GM21515 (cell line): ENCODE data around the gene PAQR7.

Source experiments
- ATAC-seq: cut with Tn5 transposase; IDR thresholded peaks from one replicate; pipeline ENCODE4 v1.9.1; 2021; ENCODE audit not compliant: unreplicated experiment

The PAQR7 gene, protein sequence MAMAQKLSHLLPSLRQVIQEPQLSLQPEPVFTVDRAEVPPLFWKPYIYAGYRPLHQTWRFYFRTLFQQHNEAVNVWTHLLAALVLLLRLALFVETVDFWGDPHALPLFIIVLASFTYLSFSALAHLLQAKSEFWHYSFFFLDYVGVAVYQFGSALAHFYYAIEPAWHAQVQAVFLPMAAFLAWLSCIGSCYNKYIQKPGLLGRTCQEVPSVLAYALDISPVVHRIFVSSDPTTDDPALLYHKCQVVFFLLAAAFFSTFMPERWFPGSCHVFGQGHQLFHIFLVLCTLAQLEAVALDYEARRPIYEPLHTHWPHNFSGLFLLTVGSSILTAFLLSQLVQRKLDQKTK

DNA sequence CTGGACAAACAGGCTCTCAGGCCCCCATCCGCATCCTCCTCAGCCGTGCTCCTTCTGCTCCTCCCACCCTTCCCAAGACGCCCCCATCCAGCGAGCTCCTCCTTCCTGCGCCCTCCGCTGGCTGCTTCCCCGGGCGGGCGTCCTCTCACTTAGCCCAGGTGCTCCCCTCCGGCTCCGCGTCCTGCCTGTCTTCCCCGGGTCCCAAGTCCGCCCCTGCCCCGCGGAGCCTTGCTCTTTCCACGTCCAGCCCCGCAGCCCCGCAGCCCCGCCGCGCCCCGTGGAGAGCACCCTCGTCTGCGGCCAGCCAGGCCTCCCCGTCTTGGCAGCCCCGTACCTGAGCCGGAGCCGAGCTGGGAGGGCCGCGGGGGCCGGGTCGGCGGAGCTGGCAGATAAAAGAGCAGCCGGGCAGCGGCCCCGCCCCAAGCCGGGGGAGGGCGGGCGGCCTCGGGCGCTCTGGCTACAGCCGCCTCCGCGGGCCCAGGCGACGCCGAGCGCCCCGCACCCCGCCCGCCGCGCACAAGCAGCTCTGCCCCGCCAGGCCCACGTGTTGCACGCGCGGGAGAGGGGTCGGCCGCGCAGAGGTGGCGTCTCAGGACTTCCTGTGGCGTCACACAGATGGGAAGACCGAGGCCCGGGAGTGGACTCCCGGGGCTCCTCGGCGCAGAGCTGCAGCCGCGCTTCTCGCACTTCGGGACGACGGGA, at the start of gene PAQR7:
TSS of gene PAQR7 (minus strand) at position 555 of the 702 bp plus-strand sequence. CDS start 11,869 bp downstream, outside the sequence.
- ATAC-seq: peak; percentile 48

DNA sequence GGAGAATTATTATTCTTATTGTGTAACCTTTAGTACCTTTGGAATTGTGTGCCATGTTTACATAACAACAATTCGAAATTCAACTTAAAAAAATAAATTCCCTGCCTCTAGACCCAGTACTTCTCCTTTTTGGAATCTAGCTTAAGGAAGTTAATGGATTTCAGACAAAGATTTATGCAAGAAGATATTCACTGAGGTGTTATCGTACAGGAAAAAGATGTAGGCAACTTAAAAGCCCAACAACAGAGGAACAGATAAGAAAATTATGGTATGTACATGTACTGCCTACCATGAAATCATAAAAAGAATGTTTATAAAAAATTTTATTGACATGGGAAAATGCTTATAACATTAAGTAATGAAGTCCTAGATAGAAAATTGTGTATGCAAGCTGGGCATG, 48.9 kb upstream of the PAQR7 start:
- ATAC-seq: no peak

DNA sequence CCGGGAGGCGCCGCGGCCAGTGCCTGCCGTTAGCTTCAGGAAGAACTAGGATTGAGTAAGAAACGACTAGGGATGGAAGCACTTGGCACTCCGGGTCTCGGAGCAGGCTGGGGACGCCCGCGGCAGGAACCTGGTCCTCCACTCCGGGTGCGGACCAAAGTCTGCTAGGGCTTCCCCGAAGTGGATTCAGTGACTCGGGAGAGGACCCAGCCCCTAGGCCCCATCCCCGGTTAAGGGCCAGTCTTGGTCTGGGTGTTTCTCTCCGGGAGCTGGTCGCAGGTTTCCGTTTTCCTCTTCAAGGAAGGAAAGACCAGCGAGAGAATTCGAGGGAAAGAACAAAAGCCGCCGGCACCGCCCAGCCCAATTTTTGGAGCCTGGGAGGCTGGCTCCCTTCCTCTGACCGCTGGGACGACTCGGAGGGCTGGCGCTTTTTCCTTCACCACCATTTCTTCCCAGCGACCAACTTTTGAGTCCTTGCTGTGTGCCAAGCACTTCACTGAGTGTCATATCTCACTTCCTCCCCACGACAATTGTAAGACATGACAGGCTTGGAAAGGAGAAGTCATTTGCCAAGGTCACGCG, 47.6 kb upstream of the PAQR7 start:
- no peak for ATAC-seq

DNA sequence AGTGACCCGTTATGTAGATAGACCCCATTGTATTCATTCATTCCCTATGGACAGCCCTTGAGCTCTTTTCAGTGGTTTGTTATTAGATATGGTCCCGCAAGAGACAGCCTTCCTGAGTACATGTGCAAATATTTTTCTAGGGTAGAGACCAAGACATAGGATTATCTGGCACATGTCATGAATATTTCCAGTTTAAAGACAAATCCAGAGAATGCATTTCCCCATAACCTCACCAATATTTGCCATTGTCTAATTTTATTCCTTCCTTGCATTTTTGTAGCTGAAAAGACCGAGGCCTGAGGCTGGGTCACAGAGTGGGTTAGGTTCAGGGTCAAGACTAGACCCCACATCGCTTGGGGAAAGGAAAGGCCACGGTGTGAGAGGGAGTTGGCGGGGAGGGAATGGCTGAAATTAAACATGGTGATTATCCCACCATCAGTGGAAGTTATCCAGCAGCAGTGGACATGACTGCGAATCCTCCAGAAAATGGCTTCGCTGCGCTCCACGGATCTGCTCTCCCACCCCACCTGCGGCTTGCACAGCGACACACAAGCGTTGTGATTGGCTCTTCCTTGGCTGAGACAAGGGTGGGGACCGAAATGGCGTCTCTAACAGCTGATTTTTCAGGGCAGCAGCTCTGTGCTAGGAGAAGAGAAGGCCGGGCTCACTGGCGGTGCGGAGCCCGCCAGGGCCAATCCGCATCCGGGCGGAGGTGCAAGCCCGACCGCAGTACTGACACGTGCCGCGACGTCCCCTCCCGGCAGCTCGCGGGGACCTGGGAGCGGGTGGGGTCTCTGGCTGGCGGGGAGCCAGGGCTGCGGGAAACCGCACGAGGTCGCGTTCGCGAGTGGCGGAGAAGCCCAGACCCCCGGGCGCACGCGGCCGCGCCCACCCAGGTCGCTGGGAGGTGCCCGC, 46.8 kb upstream of the PAQR7 start:
- no peak for ATAC-seq

DNA sequence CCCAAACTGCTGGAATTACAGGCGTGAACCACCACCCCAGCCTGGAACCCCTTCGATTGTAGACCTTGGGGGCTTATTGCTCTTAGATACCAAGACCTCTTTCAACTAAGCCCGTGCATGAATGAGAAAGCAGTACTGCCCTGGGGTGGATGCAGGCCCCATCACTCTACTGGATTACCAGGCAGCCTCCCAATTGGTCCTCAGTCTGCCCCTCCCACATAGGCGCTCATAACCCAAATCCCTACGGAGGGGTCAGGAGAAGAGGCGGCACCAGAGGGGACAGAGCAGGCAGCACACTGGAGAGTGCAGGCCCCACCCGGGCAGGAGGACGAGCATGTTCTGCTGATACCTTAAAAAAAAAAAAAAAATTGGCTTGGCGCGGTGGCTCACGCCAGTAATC, 43.1 kb upstream of the PAQR7 start:
- ATAC-seq: no peak

DNA sequence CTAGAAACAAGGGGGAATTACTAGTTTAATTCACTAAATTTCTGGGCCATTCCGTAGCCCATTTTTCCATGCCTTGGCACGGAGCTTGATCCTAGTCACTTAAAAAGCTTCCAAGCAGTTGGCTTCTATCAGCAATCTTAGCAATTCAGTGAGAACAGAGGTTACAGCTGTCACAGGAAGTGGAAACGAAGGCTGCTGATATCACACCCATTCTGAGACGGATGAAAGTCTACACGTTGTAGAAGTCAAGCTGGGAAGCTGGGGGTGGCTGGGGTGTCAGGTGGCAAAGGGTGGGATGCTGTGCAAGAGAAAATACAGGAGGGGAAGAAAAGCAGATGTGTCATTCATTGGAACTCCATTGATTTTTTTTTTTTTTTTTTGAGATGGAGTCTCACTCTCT, 42.5 kb upstream of the PAQR7 start:
- no peak for ATAC-seq

DNA sequence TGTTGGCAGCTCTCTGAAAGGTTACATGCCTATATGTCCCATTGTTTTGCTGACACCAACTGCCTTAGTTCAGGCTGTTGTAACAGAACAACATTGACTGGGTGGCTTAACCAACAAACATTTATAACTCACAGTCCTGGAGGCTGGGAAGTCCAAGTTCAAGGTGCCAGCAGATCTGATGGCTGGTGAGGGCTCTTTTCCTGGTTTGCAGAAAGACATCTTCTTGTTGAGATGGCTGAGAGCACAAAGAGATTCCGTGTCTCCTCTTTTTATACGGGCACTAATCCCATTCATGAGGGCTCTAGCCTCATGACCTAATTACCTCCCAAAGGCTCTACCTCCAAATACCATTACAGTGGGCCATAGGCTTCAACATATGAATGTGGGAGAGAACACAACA, 41.0 kb upstream of the PAQR7 start:
- ATAC-seq: no peak

DNA sequence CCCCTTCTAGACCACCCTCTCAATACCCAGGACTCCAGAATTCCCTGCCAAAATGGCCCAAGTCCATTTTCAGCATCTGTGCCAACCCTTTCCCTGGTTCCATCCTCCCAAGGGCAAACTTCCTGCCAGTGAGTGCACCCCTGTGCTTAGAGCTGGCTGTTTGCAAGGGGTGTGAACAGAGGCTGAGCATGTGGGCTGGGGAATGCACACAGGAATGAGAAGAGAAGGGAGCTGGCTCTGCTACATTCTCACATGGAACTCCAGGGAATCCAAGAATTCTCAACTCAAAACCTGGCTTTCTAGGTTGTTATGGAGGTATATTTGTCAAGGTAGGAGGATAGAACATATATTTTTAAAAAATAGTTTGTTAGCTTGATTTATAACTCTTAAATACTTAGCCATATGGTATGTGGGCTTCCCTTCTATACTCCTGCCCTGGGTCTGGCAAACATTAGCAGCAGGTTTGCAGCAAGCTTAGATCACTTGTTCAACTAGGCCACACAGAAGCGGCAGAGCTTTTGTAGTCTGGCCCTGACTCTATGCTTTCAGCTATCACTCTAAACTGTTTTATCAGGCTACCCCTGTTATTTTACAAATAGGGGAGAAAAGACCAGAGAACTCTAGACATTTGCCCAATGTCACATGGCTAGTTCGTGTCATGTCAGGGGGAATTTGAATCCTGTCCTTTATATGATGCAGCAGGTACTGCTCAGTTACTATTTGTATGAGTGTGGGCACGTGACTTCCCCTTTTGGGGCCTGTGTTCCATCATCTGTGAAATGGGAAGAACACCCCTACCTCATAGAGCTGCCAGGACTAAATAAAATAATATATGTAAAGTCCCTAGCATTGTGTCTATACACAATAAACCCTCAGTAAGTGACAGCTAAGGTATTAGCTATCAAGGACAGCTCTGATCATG, 38.8 kb upstream of the PAQR7 start:
- no peak for ATAC-seq

DNA sequence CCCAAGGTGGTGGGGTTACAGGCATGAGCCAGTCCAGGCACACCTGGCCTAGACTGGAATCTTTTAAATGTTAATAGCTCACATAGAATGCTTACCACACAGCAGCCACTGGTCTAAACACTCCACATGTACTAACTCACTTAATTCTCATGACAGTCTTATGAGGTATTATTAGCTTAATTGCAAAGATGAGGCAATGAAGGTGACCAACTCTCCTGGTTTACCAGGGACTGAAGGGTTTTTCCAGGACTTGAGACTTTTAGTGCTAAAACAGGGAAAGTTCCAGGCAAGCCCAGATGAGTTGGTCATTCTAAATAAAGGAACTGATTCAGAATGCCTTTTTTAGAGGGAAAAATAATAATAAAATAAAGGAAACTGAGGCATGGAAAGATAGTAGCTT, 37.7 kb upstream of the PAQR7 start:
- ATAC-seq: no peak

DNA sequence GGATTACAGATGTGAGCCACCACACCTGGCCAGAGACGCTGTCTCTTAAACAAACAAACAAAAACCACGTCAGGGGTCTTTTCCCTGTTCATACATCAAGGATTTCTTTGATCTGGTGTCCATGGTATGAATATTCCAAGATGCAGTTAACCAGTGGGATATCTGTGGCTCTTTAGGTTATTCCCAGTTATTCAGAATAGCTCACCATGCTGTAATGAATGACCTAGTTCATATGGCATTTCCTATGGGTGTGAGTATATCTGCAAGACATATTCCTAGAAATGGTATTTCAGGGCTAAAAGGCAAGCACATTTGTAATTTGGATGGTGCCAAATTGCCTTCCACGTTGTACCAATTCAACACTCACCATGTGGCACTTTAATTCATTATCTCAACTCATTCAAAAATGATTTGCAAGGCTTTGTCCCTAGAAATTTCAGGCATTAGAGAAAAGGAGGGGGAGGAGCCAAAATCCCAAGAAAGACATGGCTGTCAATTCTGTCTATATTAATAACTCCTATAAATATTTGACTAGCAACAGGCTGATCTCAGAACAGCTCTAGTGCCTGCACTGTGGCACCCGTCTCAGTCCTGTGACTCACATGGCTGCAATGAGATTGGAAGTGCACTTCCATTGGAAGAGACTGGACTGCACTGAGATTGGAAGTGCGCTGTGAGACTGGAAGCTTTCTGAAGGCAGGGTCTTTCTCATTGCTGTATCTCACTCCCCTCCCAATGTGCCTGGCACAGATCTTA, 36.7 kb upstream of the PAQR7 start:
- ATAC-seq: no peak

DNA sequence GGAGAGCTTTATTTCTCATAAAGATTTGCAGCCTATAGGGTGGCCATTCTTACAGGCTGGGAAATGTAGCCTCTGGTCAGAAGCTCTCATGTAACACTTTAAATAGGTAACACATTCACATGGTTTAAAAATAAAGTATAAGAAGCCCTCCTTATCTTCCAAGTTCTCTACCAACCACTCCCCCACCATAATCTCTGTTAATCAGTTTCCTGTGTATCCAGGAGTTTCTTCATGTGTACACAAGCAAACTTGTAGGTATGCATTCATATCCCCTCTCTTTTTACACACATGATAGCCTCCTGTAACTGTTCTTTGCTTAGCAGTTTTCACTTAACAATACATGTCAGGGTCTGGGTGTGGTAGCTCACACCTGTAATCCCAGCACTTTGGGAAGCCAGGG, 35.7 kb upstream of the PAQR7 start:
- ATAC-seq: no peak

DNA sequence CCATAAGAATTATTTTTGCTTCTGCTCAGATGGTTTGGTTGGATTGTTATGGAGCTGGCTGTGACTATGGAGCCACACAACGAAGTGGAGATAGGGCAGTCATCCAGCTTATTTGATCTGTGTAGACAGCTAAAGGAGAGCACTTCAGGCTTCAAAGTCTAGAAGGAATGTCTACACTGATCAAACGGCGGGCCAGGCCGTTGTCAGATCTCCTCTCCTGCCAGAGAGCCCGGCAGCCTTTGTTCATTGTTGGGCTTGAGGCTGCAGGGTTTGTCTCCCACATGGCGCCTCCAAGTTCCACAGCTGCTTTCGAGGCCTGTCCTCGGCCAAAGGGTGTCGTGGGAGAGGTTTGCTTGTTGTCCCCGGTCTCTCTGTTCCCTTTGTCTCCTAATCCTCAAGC, 33.5 kb upstream of the PAQR7 start:
- no peak for ATAC-seq

DNA sequence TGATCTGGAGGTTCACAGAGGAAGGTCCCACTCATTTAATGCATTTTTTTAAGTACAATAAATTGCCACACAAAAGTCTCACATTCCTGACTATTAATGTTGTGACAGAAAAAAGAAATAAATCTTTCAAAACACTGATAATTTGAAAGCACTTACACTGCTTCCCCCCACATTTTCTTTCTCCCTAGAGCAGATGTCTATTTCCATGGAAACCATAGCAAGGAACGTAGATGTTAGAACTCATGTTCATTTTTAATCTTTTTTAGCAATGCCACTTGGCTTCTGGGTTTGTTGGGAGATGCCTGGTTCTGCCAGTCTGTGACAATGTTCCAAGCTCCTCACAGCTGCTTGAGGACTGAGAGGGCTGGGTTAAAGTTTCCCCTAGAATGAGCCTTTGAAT, 32.7 kb upstream of the PAQR7 start:
- ATAC-seq: no peak

DNA sequence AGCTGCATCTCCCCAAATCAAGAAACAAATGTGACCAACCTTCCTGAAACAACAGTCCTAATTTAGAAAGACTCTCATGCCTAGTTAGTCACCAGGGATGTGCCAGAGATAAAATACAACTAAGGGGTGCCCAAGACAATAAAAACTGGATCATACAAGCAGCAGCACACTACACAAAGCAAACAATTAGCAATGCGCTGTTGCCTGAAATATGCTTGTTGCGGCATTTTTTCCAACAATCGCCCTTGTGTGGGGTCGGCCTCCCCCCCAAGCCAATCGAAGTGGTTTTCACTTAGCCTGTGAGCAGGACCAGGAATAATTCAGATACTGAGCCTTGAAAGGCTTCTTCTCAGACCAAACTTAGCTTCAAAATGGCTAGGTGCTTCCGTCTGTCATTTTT, 32.1 kb upstream of the PAQR7 start:
- ATAC-seq: no peak

DNA sequence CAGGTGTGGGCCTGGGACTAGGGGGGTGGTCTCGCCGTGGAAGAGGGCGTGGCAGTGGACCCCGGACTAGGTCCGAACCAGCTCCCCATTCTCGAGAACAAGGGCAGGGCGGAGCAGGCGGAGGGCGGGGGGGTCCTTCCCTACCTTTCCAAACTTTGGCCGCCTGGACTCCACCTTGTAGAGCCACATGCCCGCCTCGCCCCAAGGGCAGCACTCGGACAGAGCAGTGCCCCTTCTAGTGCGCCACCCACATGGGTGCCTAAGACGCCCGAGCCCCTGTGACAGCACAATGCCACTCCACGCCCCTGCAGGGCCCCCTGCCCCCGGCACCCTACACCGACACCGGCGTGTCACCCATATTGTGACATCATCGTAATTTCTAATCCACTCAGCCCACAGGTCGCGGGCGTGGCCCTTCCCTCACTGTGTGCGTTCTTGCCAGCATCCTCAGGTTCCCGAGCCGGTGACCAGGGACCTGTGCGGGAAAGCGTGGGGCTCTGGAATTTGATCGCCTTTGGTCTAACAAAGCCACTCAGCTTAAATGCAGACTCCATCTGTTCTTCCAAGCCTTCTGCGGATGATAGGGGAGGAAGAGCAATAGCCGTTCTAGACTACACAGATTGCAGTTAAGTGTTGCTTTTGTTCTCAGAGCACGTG, 31.3 kb upstream of the PAQR7 start:
- ATAC-seq: no peak

DNA sequence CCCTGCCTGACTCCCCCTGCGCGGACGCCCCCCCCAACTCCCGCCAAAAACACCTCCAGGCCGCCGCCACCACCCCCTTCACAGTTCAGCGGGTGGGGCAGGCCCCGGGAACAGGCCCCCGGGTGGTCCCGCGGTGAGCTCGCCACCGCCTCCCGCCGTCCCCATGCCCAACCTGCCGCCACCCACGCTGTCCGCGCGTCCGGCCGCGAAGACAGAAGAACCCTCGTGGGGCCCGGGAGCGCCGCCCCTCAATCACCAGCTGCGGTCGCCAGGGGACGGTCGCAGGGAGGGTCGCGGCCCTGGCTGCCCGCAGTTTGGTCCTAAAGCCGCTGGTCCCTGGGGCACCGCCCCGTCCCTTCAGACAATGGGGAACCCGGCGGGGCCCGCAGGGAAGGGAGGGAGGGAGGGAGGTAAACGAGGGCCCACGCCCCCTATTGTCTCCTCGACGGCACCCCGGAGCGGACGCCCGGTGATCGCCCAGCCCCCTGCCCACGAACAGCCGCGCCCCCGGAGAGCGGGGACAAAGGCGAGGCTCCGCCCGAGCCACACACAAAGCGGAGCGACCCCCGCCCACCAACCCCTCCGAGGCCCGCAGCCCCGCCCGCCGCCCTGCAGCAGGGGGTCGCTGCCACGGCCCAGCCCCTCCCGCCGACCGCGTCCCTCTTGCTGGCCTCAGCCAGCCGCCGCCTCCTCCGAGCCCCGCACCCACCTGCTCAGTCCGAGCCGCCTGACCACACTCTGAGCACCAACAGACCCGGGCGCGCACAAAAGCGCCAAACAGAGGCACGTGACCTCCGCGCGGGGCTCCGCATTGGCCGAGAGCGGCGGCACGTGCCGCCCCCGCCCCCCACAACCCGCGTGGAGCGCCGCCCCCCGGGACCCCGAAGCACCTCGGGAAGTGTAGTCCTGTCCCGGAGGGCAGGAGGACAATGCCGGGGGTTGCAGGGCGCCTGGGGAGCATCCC, 30.5 kb upstream of the PAQR7 start, which contains the start of gene STMN1:
TSS of gene STMN1 (minus strand) at position 740 of the 964 bp plus-strand sequence. CDS start 1,743 bp downstream, outside the sequence.
- peak; percentile 44 for ATAC-seq

DNA sequence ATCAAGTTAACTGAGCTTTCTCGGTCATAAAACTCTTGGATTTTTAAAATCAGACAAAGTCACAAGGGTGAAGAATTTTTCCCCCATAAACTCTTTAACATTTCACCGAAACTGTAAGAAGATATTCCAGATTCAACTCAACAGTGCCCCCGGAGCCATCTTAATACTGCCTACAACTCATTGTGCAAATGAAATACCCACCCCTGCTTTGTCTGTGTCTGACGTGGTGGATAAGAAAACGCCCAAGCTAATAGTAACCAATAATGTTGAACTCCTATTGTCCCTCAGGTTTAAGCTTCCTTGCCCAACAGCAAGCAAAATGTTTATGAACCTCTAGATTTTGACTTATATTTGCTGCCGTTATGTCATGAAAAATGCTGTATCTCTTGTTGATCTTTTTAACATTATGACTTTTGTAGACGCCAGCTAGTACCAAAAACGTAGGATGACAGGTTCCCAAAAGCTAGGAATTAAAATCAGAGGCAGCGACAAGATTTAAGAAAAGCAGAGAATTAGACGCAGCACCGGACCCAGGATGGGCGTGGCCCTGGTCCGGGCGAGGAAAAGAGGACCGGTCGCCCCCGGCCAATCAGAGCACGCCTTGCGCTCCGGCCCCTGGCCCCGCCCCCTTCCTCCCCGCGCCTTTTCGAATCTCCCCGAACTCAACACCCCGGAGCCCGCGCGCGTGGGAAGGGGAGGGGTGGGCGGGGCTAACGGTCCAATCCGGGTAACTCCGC, 29.6 kb upstream of the PAQR7 start:
- ATAC-seq: peak; percentile 77
